NCI-H2196 (cell line): ENCODE results near the gene MAN2A2.
"Not testable (repeated sequence)": the region's sequence is repeated elsewhere in the genome, so short reads cannot be mapped to it uniquely, and the experiment has no call there.

Source experiments
- DNase-seq: peaks from one replicate; lab custom pipeline; 2025; ENCODE audit not compliant: unreplicated experiment; lab: John Stamatoyannopoulos, UW

Gene MAN2A2

DNA sequence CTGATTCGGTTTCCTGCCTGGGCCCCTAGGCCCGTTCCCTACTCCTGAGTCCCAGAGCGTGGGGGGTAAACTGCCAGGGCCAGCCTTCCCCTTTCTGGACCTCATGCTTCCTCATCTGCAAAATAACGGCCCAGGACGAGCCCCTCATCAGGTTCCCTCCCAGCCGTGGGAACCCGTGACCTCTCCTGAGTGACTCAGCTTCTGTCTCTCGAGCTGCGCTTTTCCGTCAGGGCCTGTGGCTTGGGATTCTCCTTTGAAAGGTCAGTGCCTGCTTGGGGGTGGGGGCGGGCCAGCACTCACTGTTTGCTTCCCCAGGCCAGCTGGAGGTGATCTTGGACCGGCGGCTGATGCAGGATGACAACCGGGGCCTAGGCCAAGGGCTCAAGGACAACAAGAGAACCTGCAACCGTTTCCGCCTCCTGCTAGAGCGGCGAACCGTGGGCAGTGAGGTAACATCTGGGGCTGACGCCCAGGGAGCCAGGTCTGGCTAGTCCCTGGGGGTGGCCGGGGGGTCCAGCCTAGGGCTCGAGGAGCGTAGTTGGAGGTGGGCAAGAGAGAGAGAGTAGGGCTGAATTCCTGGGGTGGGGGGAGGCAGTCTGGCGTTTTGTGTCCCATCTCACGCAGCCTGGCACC is 12.8 kb downstream of the MAN2A2 start:
- no peak for DNase-seq

DNA sequence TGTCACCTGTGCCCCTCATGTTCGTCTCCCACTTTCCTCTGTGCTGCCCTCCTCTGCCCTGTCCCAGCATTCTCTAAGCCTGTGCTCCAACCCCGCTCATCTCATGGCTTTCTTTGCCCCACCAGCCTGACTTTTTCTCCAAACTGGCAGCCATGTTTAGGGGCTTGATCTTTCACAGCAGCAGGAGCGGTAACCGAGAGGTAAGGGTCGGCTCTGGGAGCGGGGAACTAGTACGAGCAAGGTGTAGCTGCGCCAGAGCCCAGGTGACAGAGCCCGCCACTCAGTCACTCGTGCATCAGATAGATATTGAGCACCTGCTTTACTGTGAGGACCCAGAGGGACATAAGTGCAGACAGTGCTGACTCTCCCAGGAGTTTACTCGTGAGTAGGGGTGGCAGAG is 13.4 kb downstream of the MAN2A2 start:
- no peak for DNase-seq

DNA sequence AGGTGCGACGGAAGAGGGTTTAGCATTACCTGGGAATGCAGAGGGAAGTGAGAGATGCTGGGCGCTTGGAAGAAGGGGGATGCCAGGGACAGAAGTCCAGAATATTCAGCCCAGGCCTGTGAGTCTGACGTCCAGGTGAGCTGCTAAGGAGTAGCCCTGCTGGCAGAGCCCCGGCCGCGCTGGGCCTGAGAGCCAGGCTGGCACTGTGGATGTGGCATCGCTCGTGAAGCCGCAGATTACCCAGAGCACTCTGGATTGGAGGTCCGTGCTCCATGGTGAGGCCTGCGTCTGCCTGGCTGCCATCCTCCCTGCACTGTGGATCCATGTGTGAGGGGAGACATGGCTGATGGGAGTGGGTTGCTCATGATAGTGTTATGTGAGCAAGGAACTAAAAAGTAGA is 14.5 kb downstream of the MAN2A2 start:
- DNase-seq, result no peak

DNA sequence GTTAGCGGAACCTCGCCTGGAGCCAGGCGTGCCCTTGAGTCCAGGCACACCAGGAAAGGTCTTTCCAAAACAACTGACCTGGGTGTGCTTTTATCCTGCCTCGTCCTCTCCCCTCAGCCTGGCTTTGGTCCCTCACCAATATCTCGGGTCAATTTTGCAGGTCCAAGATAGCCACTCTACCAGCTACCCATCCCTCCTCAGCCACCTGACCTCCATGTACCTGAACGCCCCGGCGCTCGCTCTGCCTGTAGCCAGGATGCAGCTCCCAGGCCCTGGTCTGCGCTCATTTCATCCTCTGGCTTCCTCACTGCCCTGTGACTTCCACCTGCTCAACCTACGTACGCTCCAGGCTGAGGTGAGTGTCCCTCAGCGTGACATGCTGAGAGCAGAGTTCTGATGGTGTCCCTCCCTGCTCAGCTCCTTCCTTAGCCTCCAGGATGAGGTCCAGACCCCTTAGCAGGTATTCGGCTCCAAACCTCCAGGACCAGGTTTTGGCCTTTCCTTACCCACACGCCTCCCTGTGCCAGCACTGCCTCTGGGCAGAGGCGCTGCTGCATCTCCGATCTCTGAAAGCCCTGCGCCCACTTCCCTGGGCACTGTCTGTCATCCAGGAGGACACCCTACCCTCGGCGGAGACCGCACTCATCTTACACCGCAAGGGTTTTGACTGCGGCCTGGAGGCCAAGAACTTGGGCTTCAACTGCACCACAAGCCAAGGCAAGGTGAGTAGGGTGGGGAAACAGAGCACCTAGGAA is 15.1 kb downstream of the MAN2A2 start:
- DNase-seq, result no peak

DNA sequence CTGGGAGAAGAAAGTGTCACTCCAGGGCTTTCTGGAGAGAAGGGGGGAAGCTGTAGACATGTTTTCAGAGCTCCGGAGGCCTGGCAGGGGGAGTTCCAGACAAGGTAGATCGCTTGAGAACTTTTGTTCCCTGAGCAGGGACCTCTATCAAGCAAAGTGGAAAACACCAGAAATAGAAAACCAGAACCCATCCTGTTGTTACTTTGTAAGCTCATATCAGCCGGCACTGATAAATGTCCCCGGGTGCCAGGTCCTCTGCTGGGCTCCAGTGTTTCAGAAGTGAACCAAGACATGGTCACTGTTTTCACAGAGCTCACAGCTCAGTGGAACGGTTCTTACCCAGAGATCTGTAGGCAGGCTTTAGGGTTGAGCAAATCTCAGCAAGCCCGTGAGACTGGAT is 15.7 kb downstream of the MAN2A2 start:
- DNase-seq, result no peak

DNA sequence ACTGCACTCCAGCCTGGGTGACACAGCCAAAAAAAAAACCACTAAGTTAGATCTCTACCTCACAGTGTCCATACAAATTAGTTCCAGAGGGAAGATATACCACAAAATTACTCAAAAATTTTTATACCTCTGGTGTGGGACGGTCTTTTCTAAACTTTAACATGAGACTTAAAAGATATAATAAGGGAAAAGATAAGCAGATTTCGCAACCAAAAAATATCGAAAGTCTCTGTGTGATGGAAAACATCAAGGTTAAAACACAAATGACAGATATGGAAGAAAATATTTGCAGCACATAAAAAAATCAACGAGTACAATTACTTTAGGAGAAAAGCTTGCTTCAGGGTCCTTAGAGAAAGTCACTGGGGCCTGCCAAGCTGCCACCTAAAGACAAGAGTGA is 18.8 kb downstream of the MAN2A2 start:
- DNase-seq, result no peak

DNA sequence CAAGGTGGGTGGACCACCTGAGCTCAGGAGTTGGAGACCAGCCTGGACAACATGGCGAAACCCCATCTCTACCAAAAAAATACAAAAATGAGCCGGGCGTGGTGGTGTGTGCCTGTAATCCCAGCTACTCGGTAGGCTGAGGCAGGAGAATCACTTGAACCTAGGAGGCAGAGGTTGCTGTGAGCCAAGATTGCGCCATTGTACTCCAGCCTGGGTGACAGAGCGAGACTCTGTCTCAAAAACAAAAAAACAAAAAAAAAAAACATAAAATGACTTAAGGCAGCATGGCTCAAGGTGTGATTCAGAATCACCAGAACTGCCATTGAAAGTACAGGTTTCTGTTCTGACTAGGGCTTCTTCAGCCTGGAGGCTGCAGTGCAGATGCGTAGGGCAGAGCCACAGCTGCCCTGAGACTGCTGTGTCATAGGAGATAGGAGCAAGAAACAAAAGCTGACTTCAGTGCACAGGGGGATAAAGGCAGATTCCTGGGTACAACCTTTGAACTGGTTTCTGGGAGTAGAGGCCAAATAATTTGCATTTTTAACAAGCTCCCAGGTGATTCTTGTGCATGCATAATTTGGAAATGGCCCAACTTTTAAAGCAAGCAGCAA is 19.7 kb downstream of the MAN2A2 start:
- not testable (repeated sequence) for DNase-seq

DNA sequence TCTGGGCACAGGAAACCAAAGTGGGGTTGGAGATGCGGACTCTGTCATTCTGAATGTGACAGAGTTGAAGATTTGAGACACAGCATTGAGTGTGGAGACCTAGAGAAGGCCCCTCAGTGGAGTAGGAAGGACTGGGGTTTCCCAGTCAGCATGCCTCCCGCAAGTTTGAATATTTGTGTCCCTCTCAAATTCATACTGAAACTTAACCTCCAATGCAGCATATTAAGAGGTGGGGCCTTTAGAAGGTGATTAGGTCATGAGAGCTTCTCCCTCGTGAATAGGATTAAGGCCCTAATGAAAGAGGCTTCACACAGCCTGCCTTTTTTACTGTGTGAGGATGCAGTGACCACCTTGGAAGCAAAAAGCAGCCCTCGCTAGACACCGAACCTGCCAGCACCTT is 21.3 kb downstream of the MAN2A2 start:
- no peak for DNase-seq

DNA sequence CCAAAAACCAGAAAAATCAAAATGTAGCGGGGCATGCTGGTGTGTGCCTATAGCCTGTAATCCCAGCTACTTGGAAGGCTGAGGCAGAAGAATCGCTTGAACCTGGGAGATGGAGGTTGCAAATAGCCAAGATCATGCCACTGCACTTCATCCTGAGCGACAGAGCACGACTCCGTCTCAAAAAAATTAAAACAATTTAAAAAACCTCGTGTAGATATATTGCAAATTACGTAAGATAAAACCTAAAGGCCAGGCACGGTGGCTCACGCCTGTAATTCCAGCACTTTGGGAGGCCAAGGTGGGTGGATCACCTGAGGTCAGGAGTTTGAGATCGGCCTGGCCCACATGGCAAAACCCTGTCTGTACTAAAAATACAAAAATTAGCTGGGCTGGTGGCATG is 23.7 kb downstream of the MAN2A2 start:
- DNase-seq, result not testable (repeated sequence)

DNA sequence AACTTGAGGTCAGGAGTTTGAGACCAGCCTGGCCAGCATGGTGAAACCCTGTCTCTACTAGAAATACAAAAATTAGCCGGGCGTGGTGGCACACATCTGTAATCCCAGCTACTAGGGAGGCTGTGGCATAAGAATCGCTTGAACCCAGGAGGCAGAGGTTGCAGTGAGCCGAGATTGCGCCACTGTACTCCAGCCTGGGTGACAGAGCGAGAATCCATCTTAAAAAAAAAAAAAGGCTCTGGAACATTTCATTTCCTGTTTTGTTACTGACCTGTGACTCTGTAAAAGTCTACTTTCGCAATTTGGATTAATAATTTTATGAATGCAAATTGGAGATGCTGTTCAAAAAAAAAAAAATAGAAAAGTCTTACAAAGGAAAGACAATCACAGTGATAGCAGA is 25.0 kb downstream of the MAN2A2 start:
- not testable (repeated sequence) for DNase-seq

DNA sequence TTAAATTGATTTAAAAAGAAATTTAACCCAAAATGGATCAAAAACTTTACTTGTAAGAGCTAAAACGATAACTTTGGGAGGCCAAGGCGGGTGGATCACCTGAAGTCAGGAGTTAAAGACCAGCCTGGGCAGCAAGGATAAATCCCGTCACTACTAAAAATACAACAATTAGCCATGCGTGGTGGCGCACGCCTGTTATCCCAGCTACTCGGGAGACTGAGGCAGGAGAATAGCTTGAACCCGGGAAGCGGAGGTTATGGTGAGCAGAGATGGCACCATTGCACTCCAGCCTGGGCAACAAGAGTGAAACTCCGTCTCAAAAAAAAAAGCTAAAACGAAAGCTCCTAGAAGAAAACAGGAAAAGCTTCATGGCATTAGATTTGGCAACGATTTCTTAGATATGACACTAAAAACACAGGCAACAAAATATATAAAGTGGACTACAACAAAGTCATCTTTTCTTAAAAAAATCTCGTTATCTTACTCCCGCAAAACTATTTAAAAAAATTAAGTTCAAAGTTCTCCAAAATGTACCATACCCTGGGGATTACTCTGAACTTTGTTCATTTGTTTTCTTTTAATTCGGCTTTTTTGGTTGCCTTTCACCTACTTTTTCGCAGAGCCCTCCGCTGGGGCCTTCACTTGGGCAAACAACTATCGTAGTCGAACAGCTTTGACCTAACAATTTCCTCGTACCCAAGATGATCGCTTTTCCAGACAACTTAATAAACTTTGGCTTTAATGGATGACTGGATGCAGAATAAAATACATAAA is 26.3 kb downstream of the MAN2A2 start:
- no peak for DNase-seq

DNA sequence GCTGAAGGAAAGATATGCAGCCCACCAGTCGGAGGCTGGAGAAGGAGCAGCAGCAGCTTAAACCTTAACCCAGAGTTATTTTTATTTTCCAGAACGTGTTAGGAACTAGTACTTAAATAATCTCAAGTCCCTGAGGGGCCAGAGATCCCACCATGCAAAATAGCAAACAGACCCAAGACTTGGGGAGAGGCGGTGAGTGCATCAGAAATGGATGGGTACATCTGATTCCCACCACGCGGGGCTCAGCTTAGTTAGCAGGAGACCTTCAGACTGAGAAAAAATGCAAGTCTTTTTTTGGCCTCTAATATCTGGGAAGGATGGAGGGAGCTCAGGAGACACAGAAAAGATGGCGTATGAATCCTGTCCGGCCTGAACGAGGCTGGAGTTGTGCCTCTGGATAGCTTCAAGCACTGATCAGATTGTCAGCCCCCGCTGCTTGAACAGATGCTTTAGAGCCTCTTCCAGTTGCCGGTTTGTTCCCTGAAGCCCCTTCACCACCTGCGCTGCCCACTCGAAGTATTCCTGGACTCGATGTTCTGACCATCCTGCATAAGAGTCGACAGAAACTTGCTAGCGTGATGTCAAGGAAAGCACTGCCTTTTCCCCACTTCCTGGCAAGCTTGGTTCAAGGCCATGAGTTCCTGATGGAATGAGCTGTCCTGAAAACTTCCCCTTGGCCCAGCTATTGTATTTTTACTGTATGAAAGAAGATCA is 27.9 kb downstream of the MAN2A2 start:
- no peak for DNase-seq

DNA sequence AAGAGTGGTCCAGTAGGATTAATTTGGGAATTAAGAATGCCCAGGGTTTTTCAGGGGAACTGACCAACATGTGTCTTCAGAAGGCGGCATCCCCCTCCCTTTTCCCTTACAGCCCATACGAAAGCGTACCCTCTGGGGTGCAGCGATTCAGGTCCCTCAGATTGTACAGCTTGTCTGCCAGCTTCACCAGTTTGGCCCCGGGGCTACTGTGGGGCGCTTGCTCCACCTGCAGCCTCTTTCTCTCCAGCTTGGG is 28.4 kb downstream of the MAN2A2 start:
- DNase-seq, result no peak

DNA sequence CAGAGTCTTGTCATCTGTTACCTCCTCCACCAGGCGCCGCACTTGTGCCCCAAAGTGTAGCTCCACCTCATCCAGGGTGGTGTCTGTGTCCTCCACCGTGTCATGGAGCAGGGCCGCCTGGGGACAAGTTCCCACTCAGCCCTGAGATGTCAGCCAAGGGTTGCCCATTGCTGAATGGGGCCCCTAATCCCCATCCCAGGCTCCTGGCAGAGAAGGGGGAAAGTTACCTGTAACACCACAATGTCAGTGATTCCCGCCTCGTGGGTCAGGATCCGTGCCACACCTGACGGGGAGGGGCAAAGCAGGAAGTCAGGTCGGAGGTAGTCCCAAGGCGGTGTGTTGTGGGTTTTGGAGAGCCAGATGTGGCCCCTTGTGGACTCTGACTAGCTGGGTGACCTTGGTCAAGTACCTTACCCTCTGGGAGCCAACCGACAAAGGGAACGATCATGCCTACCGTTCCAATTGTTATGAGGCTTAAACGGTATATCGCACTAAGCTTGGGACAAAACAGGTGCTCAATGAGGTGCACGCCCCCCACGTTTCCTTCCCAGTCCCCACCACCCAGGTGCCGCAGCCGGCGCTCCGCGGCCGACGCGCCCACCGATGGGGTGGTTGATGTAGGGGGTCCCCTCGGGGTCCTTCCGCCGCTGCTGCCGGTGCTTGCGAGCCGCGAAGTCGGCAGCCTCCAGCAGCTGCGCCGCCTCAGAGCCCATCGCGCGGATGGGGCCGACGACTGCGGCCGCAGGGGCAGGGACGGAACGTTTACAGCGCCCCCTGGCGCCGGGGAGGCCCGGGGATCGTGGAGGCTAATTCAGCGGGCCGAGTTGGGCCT is 28.9 kb downstream of the MAN2A2 start, which contains the start of gene HDDC3:
HDDC3 (minus strand) TSS at position 722 of the 832 bp plus-strand sequence; CDS start at position 713, 9 bp downstream.
- peak; percentile 76 for DNase-seq

DNA sequence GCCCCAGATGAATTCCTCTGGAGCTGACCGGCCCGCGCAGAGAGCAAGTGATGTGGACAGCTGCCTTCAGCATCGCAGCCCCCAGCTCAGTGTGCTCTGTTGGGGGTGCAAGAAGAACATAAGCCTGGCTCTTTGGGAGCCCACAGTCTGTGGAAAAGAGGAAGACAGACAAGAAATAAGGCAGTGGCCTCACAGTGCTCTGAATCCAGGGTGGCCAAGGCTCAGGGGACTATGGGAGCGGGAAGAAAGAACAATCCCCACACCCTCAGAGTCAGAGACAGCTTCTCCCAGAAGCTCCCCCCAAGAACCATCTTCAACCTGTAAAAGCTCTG is 29.5 kb downstream of the MAN2A2 start:
- DNase-seq, result no peak

DNA sequence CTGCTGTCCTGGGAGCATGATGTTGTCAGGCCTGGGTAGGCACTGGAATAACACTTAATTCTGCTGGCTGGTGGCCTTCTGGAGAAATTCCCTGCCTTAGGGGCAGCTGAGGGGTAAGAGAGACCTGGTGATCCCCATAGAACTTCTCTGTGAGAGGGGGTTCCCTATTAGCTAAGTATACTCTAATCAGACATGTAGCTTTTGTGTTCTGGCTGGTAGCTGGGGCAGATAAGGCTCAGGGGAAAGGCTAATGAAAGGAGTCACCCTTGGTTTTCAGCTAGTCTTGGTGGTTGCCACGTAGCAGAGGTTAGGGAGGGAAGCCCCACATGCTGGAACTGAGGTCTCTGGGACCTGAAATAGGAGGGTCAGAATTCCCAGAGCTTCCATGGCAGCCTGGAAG is 30.2 kb downstream of the MAN2A2 start:
- no peak for DNase-seq

DNA sequence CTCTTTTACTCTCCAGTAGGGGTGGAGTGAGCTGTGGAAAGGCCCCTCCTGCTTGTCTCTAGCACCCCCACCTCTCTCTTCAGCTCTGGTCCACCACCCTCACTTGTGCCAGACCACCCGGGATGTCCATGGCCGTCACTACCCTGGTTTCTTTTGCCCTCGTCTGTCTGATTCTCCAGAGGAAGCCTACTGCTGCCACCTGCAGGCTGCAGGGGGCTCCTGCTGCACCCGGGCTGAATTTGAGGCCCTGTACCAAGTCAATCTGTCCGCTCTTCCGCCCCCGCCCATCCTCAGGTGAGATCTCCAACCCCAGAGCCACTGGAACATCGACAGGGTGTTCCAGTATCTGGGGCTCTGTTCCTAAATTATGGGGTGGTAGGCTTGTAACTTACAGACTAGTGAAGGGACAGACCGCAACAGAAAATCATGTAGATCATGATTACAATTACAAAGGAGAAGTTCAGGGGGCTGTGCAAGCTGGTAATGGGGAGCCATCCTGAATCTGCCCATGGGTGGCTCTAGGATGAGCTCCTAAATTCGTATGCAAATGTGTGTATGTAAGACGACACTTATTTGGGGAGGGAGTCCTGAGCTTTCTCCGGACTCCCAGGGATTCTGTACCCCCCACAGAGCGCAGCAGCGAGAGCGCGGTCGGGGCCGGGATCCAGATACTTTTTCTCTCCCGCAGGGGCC is 31.3 kb downstream of the MAN2A2 start:
- peak; percentile 66 for DNase-seq

DNA sequence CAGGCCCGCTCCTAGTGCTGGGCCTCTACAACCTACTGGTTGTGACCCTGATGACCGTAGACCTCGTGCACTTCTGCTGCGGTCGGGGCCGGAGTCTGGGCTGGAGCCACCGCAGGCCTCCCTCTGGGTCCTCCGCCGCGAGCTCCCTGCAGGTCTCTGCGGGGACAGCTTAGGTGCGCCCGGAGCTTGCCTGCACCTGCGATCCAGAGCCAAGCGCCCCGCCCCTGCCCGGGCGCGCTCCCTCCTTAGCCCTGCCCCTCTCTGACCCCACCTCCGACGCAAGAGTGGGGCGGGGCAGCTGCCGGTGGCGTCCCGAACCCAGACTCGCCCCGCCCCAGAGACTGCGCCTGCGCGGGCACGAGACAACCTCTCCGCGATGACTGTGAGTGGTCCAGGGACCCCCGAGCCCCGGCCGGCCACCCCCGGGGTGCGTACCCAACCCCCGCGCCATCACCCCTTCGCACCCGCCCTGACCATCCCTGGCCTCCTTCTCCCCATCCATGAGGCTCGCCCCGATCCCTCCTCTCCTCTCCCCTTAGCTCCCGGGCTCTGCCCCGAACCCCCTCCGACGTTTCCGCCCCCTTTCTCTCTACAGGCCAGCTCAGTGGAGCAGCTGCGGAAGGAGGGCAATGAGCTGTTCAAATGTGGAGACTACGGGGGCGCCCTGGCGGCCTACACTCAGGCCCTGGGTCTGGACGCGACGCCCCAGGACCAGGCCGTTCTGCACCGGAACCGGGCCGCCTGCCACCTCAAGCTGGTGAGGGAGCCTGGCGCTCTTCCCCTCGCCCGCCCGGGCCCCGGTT is 32.0 kb downstream of the MAN2A2 start, which contains the start of gene UNC45A:
UNC45A (plus strand) TSS at position 337 of the 803 bp plus-strand sequence; CDS start at position 377, 40 bp downstream.
- DNase-seq, result peak; percentile 86

DNA sequence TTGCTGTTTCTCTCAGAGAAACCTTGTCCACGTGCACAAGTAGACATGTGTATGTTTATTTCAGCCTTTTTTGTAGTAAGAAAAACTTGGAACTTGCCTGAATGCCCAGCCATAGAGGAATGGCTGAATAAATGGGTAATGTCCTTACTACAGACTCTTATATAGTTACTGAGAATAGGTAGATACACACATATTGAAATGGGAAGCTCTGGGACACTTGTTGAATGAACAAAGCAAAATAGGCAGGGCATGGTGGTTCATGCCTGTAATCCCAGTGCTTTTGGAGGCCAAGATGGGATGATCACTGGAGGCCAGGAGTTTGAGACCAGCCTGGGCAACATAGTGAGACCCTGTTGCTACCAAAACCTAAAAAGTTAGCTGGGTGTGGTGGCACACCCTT is 33.7 kb downstream of the MAN2A2 start:
- DNase-seq, result no peak
